ENCODE data around the gene MPHOSPH10. TPM values are rescaled to one million over a fixed set of nuclear protein-coding genes. Genes with fewer than 3 reads are reported as not detected.

Gene MPHOSPH10
- total and polyA plus RNA-seq, 10 of the 15 experiments (the other 5 are each of a cell fraction or from before 2014, with no cell fraction given) = 23.8 to 56.8 (median 41.3) TPM

GRCh38 chr2:71187589-71187988 is 57.2 kb downstream of the MPHOSPH10 start:
- CTCF ChIA-PET = no interaction called here
- no peaks in the 10 kb centered on the region for H3K9me3 ChIP-seq (replicated peaks; ENCODE audit: control insufficient read depth, insufficient read depth, low read length)
- 3% methylated on average over 2 of the region's 2 CpGs for WGBS (ENCODE audit: insufficient coverage, insufficient replicate concordance, low lambda C conversion rate, missing lambda C conversion rate)
- DNase-seq (ENCODE audit: low read depth, low spot score) (no peak), ATAC-seq (no peak), FAIRE-seq (no peak)
- SMC1A ChIA-PET (ENCODE audit: uncharacterized antibody, unreplicated experiment) = no interaction called here
- no peaks in the 10 kb centered on the region for H3K4me1 ChIP-seq (ENCODE audit: control insufficient read depth, insufficient read depth, low read length)
- H3K4me3 ChIP-seq = no peak overlapping the region
- intact Hi-C loops (cut with micrococcal nuclease; ENCODE audit: unreplicated experiment) (no loop called here), in situ Hi-C loops (cut with MboI) (no loop called here)
- no TSS peak for BruUV-seq (replicated peaks)
- RAD21 ChIA-PET (ENCODE audit: unreplicated experiment) = no interaction called here
- H3K79me2 ChIP-seq (ENCODE audit: control insufficient read depth, insufficient read depth, low read length) = no peaks in the 10 kb centered on the region
- H3K9ac ChIP-seq (ENCODE audit: control insufficient read depth, insufficient read depth, low read length) = no peak overlapping the region
- no peak overlapping the region for H3K27ac ChIP-seq (ENCODE audit: control insufficient read depth, insufficient read depth)
- H3K27me3 ChIP-seq (replicated peaks in 1 of 2; ENCODE audit: control insufficient read depth in 2 of 2, insufficient read depth in 2 of 2, low read length in 1 of 2) = no peaks in the 10 kb centered on the region
- no peaks in the 10 kb centered on the region for H4K20me1 ChIP-seq (ENCODE audit: control insufficient read depth, insufficient read depth)
- no peak for TF ChIP-seq SPI1 (IDR thresholded peaks at IDR 0.05; ENCODE audit: borderline replicate concordance, insufficient read depth, low read depth, low read length)
- H3K4me2 ChIP-seq (ENCODE audit: control insufficient read depth, insufficient read depth) = no peak overlapping the region
- POLR2A ChIA-PET = interaction anchor here (0.6 kb wide), 1 partner anchor 1623 kb away, joined by 3 read pairs; no protein-coding TSS in a partner anchor
- no peak overlapping the region for H2AFZ ChIP-seq (ENCODE audit: control insufficient read depth, low read depth, low read length)
- H3K36me3 ChIP-seq (ENCODE audit: control insufficient read depth in 2 of 2, insufficient read depth in 2 of 2, low read length in 1 of 2) = no peaks in the 10 kb centered on the region

- intact Hi-C loops (cut with micrococcal nuclease; ENCODE audit: unreplicated experiment) = no loop called here
- Histone ChIP-seq H2AFZ (ENCODE audit: control insufficient read depth, low read depth, low read length) (no peak overlapping the region), H3K9me3 (replicated peaks; ENCODE audit: control insufficient read depth, insufficient read depth, low read length) (no peaks in the 10 kb centered on the region), H3K4me3 (no peak overlapping the region), H3K4me2 (ENCODE audit: control insufficient read depth, insufficient read depth) (no peak overlapping the region), H3K4me1 (ENCODE audit: control insufficient read depth, insufficient read depth, low read length) (no peaks in the 10 kb centered on the region), H3K9ac (ENCODE audit: control insufficient read depth, insufficient read depth, low read length) (no peak overlapping the region), H4K20me1 (ENCODE audit: control insufficient read depth, insufficient read depth) (no peaks in the 10 kb centered on the region), H3K27ac (ENCODE audit: control insufficient read depth, insufficient read depth) (no peak overlapping the region), H3K36me3 (ENCODE audit: control insufficient read depth in 2 of 2, insufficient read depth in 2 of 2, low read length in 1 of 2) (no peaks in the 10 kb centered on the region), H3K79me2 (ENCODE audit: control insufficient read depth, insufficient read depth, low read length) (no peaks in the 10 kb centered on the region), H3K27me3 (replicated peaks in 1 of 2; ENCODE audit: control insufficient read depth in 2 of 2, insufficient read depth in 2 of 2, low read length in 1 of 2) (no peaks in the 10 kb centered on the region)
- RAD21 ChIA-PET (ENCODE audit: unreplicated experiment) = no interaction called here
- no TSS peak for BruUV-seq (replicated peaks)
- CTCF ChIA-PET = interaction anchor here (0.6 to 1.2 kb wide), 3 partner anchors 41 to 141 kb away, joined by 3 read pairs; no protein-coding TSS in a partner anchor
- DNase-seq (ENCODE audit: low read depth, low spot score) (no peak), ATAC-seq (no peak), FAIRE-seq (no peak)
- SMC1A ChIA-PET (ENCODE audit: uncharacterized antibody, unreplicated experiment) = no interaction called here
- in situ Hi-C loops (cut with MboI) = no loop called here
- POLR2A ChIA-PET = no interaction called here
- TF ChIP-seq SREBF1 (IDR thresholded peaks at IDR 0.05; ENCODE audit: low read length) = no peak
- peak in 1 of 3 experiments; percentile 18; a peak in 1 of 6 replicates for TF ChIP-seq CTCF (IDR thresholded peaks at IDR 0.05 in 2 of 3, conservative IDR thresholded peaks at IDR 0.05 in 1 of 3; ENCODE audit: control insufficient read depth in 2 of 3, extremely low read depth in 1 of 3, insufficient read depth in 1 of 3, low read depth in 3 of 3, low read length in 3 of 3)
- peak; percentile 32; the same call in 1 of the 2 replicates for TF ChIP-seq RAD21 (IDR thresholded peaks at IDR 0.05; ENCODE audit: insufficient read depth, low read depth, low read length)
- 67% methylated on average over 3 of the region's 3 CpGs for WGBS (ENCODE audit: insufficient coverage, insufficient replicate concordance, low lambda C conversion rate, missing lambda C conversion rate)
Observed at GRCh38 chr2:71190656-71191569, 60.5 kb downstream of the MPHOSPH10 start.
